ENCODE results near the gene NUP93. TPM values are rescaled to one million over a fixed set of nuclear protein-coding genes. Genes with fewer than 3 reads are reported as not detected.

NUP93 gene
- total RNA-seq, 4 donors from 2014 or later: 12.9 to 30.7 (median 23.0) TPM

DNA sequence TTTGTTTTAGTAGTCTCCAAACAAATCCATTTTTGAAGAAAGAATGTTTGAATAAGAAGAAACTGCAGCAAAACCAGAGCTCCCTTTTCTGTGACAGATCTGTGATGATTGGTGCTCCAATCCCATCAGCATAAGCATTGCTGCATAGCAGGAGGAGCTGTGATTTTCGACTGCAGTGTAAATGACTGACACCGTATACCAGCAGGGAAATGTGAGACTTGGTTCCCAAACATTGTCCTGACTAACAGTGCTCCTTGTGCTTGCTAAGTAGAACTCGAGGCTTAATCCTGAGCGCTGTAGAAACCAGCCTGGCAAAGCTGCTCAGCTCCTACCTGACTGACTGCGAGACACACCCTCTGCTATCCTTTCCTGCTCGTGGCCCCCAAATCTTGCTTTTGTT is 57.2 kb downstream of the NUP93 start:
- H3K9me3 ChIP-seq: no peaks in the 10 kb centered on the region
- no peaks in the 10 kb centered on the region for H3K36me3 ChIP-seq
- ATAC-seq (peak in 1 of 2 donors; percentile 64), DNase-seq (no peak)
- peaks cover 0 to 2% of the 10 kb centered on the region in 2 donors for H3K4me1 ChIP-seq
- intact Hi-C loops (cut with DNase I; ENCODE audit: low total_unique reads): no loop called here
- H3K4me3 ChIP-seq: no peak overlapping the region
- no peak overlapping the region for H3K27ac ChIP-seq
- in situ Hi-C loops (cut with MboI; ENCODE audit: low sequenced_read_pairs in 4 of 4): no loop called here
- TF ChIP-seq POLR2A (IDR thresholded peaks at IDR 0.05): no peak
- no peaks in the 10 kb centered on the region for H3K27me3 ChIP-seq

DNA sequence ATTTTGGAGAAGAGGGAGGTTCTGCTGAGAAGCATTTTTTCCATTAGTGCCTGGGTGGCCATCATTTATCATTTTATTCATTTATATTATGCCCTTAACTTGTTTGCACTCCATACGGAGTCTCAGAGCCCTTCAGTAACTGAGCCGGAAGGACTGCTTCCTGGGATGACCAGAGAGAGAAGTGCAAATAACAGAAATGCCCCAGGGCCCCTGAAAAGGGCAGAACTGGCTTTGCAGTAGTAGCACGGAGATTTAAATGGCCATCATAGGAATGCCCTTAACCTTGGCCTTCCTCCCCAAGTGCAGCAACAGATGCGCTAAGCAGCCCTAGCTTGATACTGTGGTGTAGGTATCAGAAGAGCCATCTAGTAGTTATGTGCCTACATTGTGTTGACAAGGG is 58.5 kb downstream of the NUP93 start:
- intact Hi-C loops (cut with DNase I; ENCODE audit: low total_unique reads): no loop called here
- TF ChIP-seq, protein P1, sequence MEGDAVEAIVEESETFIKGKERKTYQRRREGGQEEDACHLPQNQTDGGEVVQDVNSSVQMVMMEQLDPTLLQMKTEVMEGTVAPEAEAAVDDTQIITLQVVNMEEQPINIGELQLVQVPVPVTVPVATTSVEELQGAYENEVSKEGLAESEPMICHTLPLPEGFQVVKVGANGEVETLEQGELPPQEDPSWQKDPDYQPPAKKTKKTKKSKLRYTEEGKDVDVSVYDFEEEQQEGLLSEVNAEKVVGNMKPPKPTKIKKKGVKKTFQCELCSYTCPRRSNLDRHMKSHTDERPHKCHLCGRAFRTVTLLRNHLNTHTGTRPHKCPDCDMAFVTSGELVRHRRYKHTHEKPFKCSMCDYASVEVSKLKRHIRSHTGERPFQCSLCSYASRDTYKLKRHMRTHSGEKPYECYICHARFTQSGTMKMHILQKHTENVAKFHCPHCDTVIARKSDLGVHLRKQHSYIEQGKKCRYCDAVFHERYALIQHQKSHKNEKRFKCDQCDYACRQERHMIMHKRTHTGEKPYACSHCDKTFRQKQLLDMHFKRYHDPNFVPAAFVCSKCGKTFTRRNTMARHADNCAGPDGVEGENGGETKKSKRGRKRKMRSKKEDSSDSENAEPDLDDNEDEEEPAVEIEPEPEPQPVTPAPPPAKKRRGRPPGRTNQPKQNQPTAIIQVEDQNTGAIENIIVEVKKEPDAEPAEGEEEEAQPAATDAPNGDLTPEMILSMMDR (IDR thresholded peaks at IDR 0.05 in 4 of 5, conservative IDR thresholded peaks at IDR 0.05 in 1 of 5): no peak
- no peak for TF ChIP-seq POLR2A (IDR thresholded peaks at IDR 0.05)
- Histone ChIP-seq H3K4me3 (no peak overlapping the region), H3K9me3 (no peaks in the 10 kb centered on the region), H3K4me1 (peaks cover 0 to 2% of the 10 kb centered on the region in 2 donors), H3K27ac (no peak overlapping the region), H3K27me3 (no peaks in the 10 kb centered on the region), H3K36me3 (no peaks in the 10 kb centered on the region)
- ATAC-seq: no peak
- no peak for DNase-seq
- in situ Hi-C loops (cut with MboI; ENCODE audit: low sequenced_read_pairs in 4 of 4): no loop called here

DNA sequence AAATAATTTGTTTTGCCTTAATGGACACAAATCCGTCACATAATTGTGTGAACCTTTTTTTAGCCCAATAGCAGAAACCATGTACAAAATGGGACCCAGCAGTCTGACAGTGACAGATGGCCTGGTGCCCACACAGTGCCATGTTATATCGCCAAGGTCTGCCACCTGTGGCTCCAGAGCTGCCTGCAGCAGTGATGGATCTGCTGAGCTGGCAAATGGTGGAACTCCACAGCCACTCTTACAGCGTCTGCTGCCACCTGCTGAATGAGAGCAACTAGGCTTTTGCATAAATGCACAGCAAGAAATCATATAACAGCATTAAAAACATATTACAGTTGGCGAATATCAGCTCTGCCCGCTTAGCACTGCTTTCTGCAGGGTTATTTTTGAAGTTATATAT is 59.4 kb downstream of the NUP93 start:
- Histone ChIP-seq H3K27me3 (no peaks in the 10 kb centered on the region), H3K4me1 (peaks cover 0 to 2% of the 10 kb centered on the region in 2 donors), H3K4me3 (no peak overlapping the region), H3K36me3 (no peaks in the 10 kb centered on the region), H3K9me3 (no peaks in the 10 kb centered on the region), H3K27ac (no peak overlapping the region)
- ATAC-seq (no peak), DNase-seq (peak in 1 of 2 donors; percentile 2)
- in situ Hi-C loops (cut with MboI; ENCODE audit: low sequenced_read_pairs in 4 of 4): no loop called here
- intact Hi-C loops (cut with DNase I; ENCODE audit: low total_unique reads): no loop called here
- TF ChIP-seq, protein P1 (IDR thresholded peaks at IDR 0.05 in 4 of 5, conservative IDR thresholded peaks at IDR 0.05 in 1 of 5): no peak
- TF ChIP-seq POLR2A (IDR thresholded peaks at IDR 0.05): no peak

DNA sequence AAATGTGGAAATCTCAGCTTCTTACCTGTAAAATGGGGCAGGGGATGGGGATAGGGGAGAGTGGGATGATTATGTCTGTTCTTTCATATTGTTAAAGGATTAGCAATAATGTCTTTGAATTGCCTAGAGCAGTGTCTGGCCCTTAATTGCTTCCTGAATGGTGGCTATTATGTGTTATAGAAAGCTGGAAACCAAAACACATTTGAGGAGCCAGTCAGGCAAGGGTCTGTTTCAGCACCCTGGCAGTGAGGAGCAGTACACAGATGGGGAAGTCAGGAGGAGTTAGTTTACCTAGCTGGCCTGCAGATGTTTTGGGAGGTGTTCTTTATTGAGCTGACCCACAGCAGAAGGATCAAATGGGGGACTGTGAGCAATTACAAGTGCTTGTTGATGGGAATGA is 63.0 kb downstream of the NUP93 start:
- intact Hi-C loops (cut with DNase I; ENCODE audit: low total_unique reads): no loop called here
- Histone ChIP-seq H3K27me3 (no peaks in the 10 kb centered on the region), H3K4me1 (no peaks in the 10 kb centered on the region), H3K27ac (no peak overlapping the region), H3K4me3 (no peak overlapping the region), H3K36me3 (no peaks in the 10 kb centered on the region), H3K9me3 (no peaks in the 10 kb centered on the region)
- TF ChIP-seq, protein P1 (IDR thresholded peaks at IDR 0.05 in 4 of 5, conservative IDR thresholded peaks at IDR 0.05 in 1 of 5): no peak
- TF ChIP-seq POLR2A (IDR thresholded peaks at IDR 0.05): no peak
- ATAC-seq (no peak), DNase-seq (no peak)
- in situ Hi-C loops (cut with MboI; ENCODE audit: low sequenced_read_pairs in 4 of 4): no loop called here

DNA sequence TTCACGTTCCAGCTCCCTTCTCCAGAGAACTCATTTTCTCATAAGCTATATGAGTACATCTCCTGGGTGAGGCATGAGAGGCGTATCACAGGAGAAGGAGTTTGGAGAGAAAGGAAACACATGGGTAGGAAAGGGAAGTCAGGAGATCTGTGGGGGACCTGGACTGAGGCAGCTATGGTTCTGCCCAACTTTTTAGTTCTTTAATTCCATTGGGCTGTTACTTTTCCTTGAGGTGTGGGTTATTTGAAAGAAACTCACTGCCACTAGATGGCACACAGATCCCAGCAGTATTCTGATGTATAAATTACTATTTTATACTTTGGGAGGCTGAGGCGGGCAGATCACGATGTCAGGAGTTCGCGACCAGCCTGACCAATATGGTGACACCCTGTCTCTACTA is 63.6 kb downstream of the NUP93 start:
- Histone ChIP-seq H3K9me3 (no peaks in the 10 kb centered on the region), H3K4me3 (no peak overlapping the region), H3K4me1 (no peaks in the 10 kb centered on the region), H3K36me3 (no peaks in the 10 kb centered on the region), H3K27ac (no peak overlapping the region), H3K27me3 (no peaks in the 10 kb centered on the region)
- intact Hi-C loops (cut with DNase I; ENCODE audit: low total_unique reads): no loop called here
- ATAC-seq (no peak), DNase-seq (no peak)
- TF ChIP-seq POLR2A (IDR thresholded peaks at IDR 0.05): no peak
- TF ChIP-seq, protein P1 (IDR thresholded peaks at IDR 0.05 in 4 of 5, conservative IDR thresholded peaks at IDR 0.05 in 1 of 5): no peak
- in situ Hi-C loops (cut with MboI; ENCODE audit: low sequenced_read_pairs in 4 of 4): no loop called here
